Keratinocyte (primary cell): ENCODE data around the gene GPR37. TPM values are rescaled to one million over a fixed set of nuclear protein-coding genes. Genes with fewer than 3 reads are reported as not detected.

Experiments used
- DNase-seq: peaks from one replicate; pipeline ENCODE4 v3.0.0-alpha.2; 2011; ENCODE audit warnings: low read depth, missing footprints, low spot score
- FAIRE-seq: peaks from 2 replicates; lab custom pipeline; 2011; peaks lifted over from hg19 to GRCh38; lab: Jason Lieb, UNC
- H2AFZ ChIP-seq: 2 replicates; pipeline ENCODE4 v1.6.0; 2012; ENCODE audit warnings: low read length, control low read depth, inconsistent platforms; ENCODE audit not compliant: control insufficient read depth
- H3K27ac ChIP-seq: 2 replicates; pipeline ENCODE4 v1.5.1; 2011; ENCODE audit warnings: low read length; ENCODE audit not compliant: control insufficient read depth, insufficient read depth
- H3K27me3 ChIP-seq: 3 replicates; pipeline ENCODE4 v1.6.0; 2011; ENCODE audit warnings: low read length; ENCODE audit not compliant: control insufficient read depth, insufficient read depth; ENCODE audit errors: extremely low read depth
- H3K36me3 ChIP-seq, 2 experiments: 2 replicates in 1 of 2; 3 replicates in 1 of 2; pipeline ENCODE4 v1.5.1; 2011; ENCODE audit warnings: low read length in 2 of 2, mild to moderate bottlenecking in 1 of 2; ENCODE audit not compliant: control insufficient read depth in 2 of 2, insufficient read depth in 2 of 2; ENCODE audit errors: extremely low read depth in 1 of 2
- H3K4me1 ChIP-seq: 3 replicates; pipeline ENCODE4 v1.5.1; 2011; ENCODE audit warnings: low read length; ENCODE audit not compliant: control insufficient read depth, insufficient read depth; ENCODE audit errors: extremely low read depth
- H3K4me2 ChIP-seq: 3 replicates; pipeline ENCODE4 v1.6.0; 2011; ENCODE audit warnings: low read depth, low read length; ENCODE audit not compliant: control insufficient read depth, insufficient read depth; ENCODE audit errors: extremely low read depth
- H3K4me3 ChIP-seq, 3 experiments: fragments of 200-600 bp in 1 of 3; sonication (generic) in 1 of 3; 2 replicates in 2 of 3; 3 replicates in 1 of 3; pipeline ENCODE4 v1.5.1; 2011 to 2016; ENCODE audit warnings: low read length in 3 of 3, mild to moderate bottlenecking in 3 of 3, control low read depth in 2 of 3, inconsistent platforms in 1 of 3, low read depth in 1 of 3, mixed read lengths in 1 of 3, mixed run types in 1 of 3, moderate library complexity in 1 of 3; ENCODE audit not compliant: control insufficient read depth in 2 of 3, insufficient read depth in 2 of 3; ENCODE audit errors: extremely low read depth in 1 of 3
- H3K79me2 ChIP-seq: 2 replicates; pipeline ENCODE4 v1.6.0; 2012; ENCODE audit warnings: low read length; ENCODE audit not compliant: control insufficient read depth, insufficient read depth
- H3K9ac ChIP-seq: 3 replicates; pipeline ENCODE4 v1.6.0; 2011; ENCODE audit warnings: low read length; ENCODE audit not compliant: control insufficient read depth, insufficient read depth; ENCODE audit errors: extremely low read depth
- H3K9me1 ChIP-seq: 3 replicates; pipeline ENCODE4 v1.6.0; 2011; ENCODE audit warnings: low read length; ENCODE audit not compliant: control insufficient read depth, insufficient read depth; ENCODE audit errors: extremely low read depth
- H3K9me3 ChIP-seq: 2 replicates; pipeline ENCODE4 v1.5.1; 2012; ENCODE audit warnings: low read depth, low read length; ENCODE audit not compliant: control insufficient read depth
- H4K20me1 ChIP-seq: 3 replicates; pipeline ENCODE4 v1.6.0; 2011; ENCODE audit warnings: low read length; ENCODE audit not compliant: control insufficient read depth, insufficient read depth; ENCODE audit errors: extremely low read depth
- CTCF ChIP-seq, 3 experiments: IDR thresholded peaks in 1 of 3; conservative IDR thresholded peaks in 1 of 3; optimal IDR thresholded peaks in 1 of 3; 2 replicates in 2 of 3; 3 replicates in 1 of 3; pipeline versions ENCODE3 to v1.5.1; 2011; ENCODE audit warnings: low read length in 3 of 3, mild to moderate bottlenecking in 3 of 3, moderate library complexity in 2 of 3, control low read depth in 1 of 3, inconsistent platforms in 1 of 3; ENCODE audit not compliant: insufficient read depth in 2 of 3; ENCODE audit errors: extremely low read depth in 1 of 3
- EZH2 ChIP-seq: IDR thresholded peaks from one replicate; pipeline ENCODE4 v1.6.1; 2012; ENCODE audit warnings: inconsistent platforms, mild to moderate bottlenecking, low read length, moderate library complexity
- dilution Hi-C: fragments of 300-500 bp; cut with MboI; formaldehyde crosslinking; loops from one replicate; pipeline ENCODE4 v1.7.0; 2020; ENCODE audit warnings: low sequenced_read_pairs; ENCODE audit not compliant: extremely low pct_ligation_motif_present
- polyA plus RNA-seq, 5 experiments: library from polyadenylated mRNA; depleted of rRNA in 3 of 5; stranded (reverse) in 3 of 5; stranded (forward) in 1 of 5; unstranded in 1 of 5; fragments of >200 nt; gene quantifications; 1 replicate in 1 of 5; 2 replicates in 3 of 5; 3 replicates in 1 of 5; pipeline versions ENCODE4 v1.2.1 to v1.2.3, GENCODE V29; 2011 to 2012; ENCODE audit warnings: missing spikeins in 2 of 5, low read depth in 1 of 5, low replicate concordance in 1 of 5

GPR37 gene
- polyA plus RNA-seq, 1 donor (not counting 4 experiments of a cell fraction or from before 2014, with no cell fraction given), result 0.58 TPM

- Histone ChIP-seq H3K4me3 (no peak overlapping the region), H3K27me3 (no peaks in the 10 kb centered on the region), H3K9ac (no peak overlapping the region), H3K27ac (no peak overlapping the region), H3K4me1 (peaks cover 2% of the 10 kb centered on the region), H3K79me2 (no peaks in the 10 kb centered on the region), H3K4me2 (no peak overlapping the region), H2AFZ (no peak overlapping the region), H3K9me3 (no peaks in the 10 kb centered on the region), H3K9me1 (peaks cover 2% of the 10 kb centered on the region), H3K36me3 (no peaks in the 10 kb centered on the region), H4K20me1 (no peaks in the 10 kb centered on the region)
- FAIRE-seq (no peak), DNase-seq (no peak)
- TF ChIP-seq EZH2, result no peak
- dilution Hi-C loops, result no loop called here
These were observed 14.0 kb upstream of the GPR37 start for GRCh38 chr7:124779620-124780019.

- Histone ChIP-seq H3K27me3 (no peaks in the 10 kb centered on the region), H3K4me2 (no peak overlapping the region), H4K20me1 (no peaks in the 10 kb centered on the region), H2AFZ (no peak overlapping the region), H3K9me1 (peaks cover 2% of the 10 kb centered on the region), H3K79me2 (no peaks in the 10 kb centered on the region), H3K4me3 (no peak overlapping the region), H3K9ac (no peak overlapping the region), H3K9me3 (no peaks in the 10 kb centered on the region), H3K27ac (no peak overlapping the region), H3K36me3 (no peaks in the 10 kb centered on the region), H3K4me1 (peaks cover 2% of the 10 kb centered on the region)
- DNase-seq (no peak), FAIRE-seq (no peak)
- no peak for TF ChIP-seq CTCF (optimal IDR thresholded peaks at IDR 0.05 in 1 of 3, IDR thresholded peaks at IDR 0.05 in 1 of 3, conservative IDR thresholded peaks at IDR 0.05 in 1 of 3; ENCODE audit: extremely low read depth in 1 of 3, insufficient read depth in 2 of 3, low read length in 3 of 3)
- no peak for TF ChIP-seq EZH2
- dilution Hi-C loops, result no loop called here
These were observed 13.6 kb upstream of the GPR37 start for GRCh38 chr7:124779194-124779593.

GRCh38 chr7:124777268-124777667 lies 11.7 kb upstream of the GPR37 start:
- FAIRE-seq, result no peak
- Histone ChIP-seq H3K27ac (no peak overlapping the region), H3K9me3 (no peaks in the 10 kb centered on the region), H4K20me1 (no peaks in the 10 kb centered on the region), H3K4me1 (peaks cover 2% of the 10 kb centered on the region), H3K4me3 (no peak overlapping the region), H3K9me1 (peaks cover 2% of the 10 kb centered on the region), H3K79me2 (no peaks in the 10 kb centered on the region), H3K4me2 (no peak overlapping the region), H3K9ac (no peak overlapping the region), H2AFZ (no peak overlapping the region), H3K36me3 (no peaks in the 10 kb centered on the region), H3K27me3 (no peaks in the 10 kb centered on the region)
- TF ChIP-seq EZH2 (no peak), CTCF (optimal IDR thresholded peaks at IDR 0.05 in 1 of 3, IDR thresholded peaks at IDR 0.05 in 1 of 3, conservative IDR thresholded peaks at IDR 0.05 in 1 of 3; ENCODE audit: extremely low read depth in 1 of 3, insufficient read depth in 2 of 3, low read length in 3 of 3) (no peak)
- dilution Hi-C loops, result no loop called here
- no peak for DNase-seq
